ENCODE data around the gene CDH23. TPM values are rescaled to one million over a fixed set of nuclear protein-coding genes. Genes with fewer than 3 reads are reported as not detected.
A peak's percentile ranks its signal among the peaks of the same experiment; 100 is the strongest.

CDH23 gene
- total and polyA plus RNA-seq, 2 donors from 2014 or later: 1.1 to 6.4 TPM

- Histone ChIP-seq H3K27ac (ENCODE audit: low read depth in 2 of 2, low read length in 2 of 2) (no peak overlapping the region), H3K36me3 (ENCODE audit: control insufficient read depth in 2 of 3, insufficient read depth in 3 of 3, low read length in 3 of 3) (peaks cover 8 to 36% (median 28%) of the 10 kb centered on the region in 3 donors), H3K4me1 (ENCODE audit: control insufficient read depth in 2 of 3, insufficient read depth in 2 of 3, low read depth in 1 of 3, low read length in 3 of 3) (peaks cover 20 to 43% (median 36%) of the 10 kb centered on the region in 3 donors), H3K4me3 (ENCODE audit: low read length in 3 of 3) (no peak overlapping the region), H3K9me3 (ENCODE audit: control insufficient read depth in 2 of 3, insufficient read depth in 1 of 3, low read length in 3 of 3) (no peaks in the 10 kb centered on the region), H3K9ac (ENCODE audit: low read length in 3 of 3) (no peak overlapping the region), H3K27me3 (ENCODE audit: control insufficient read depth, insufficient read depth, low read length) (no peaks in the 10 kb centered on the region)
- FAIRE-seq (no peak), DNase-seq (no peak)
- TF ChIP-seq, protein P1, sequence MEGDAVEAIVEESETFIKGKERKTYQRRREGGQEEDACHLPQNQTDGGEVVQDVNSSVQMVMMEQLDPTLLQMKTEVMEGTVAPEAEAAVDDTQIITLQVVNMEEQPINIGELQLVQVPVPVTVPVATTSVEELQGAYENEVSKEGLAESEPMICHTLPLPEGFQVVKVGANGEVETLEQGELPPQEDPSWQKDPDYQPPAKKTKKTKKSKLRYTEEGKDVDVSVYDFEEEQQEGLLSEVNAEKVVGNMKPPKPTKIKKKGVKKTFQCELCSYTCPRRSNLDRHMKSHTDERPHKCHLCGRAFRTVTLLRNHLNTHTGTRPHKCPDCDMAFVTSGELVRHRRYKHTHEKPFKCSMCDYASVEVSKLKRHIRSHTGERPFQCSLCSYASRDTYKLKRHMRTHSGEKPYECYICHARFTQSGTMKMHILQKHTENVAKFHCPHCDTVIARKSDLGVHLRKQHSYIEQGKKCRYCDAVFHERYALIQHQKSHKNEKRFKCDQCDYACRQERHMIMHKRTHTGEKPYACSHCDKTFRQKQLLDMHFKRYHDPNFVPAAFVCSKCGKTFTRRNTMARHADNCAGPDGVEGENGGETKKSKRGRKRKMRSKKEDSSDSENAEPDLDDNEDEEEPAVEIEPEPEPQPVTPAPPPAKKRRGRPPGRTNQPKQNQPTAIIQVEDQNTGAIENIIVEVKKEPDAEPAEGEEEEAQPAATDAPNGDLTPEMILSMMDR (IDR thresholded peaks at IDR 0.05; ENCODE audit: borderline replicate concordance, extremely low read depth, insufficient read depth): no peak
- intact Hi-C loops (cut with DNase I): no loop called here
These were observed 436.2 kb downstream of the CDH23 start for GRCh38 chr10:71832967-71833366.

DNA sequence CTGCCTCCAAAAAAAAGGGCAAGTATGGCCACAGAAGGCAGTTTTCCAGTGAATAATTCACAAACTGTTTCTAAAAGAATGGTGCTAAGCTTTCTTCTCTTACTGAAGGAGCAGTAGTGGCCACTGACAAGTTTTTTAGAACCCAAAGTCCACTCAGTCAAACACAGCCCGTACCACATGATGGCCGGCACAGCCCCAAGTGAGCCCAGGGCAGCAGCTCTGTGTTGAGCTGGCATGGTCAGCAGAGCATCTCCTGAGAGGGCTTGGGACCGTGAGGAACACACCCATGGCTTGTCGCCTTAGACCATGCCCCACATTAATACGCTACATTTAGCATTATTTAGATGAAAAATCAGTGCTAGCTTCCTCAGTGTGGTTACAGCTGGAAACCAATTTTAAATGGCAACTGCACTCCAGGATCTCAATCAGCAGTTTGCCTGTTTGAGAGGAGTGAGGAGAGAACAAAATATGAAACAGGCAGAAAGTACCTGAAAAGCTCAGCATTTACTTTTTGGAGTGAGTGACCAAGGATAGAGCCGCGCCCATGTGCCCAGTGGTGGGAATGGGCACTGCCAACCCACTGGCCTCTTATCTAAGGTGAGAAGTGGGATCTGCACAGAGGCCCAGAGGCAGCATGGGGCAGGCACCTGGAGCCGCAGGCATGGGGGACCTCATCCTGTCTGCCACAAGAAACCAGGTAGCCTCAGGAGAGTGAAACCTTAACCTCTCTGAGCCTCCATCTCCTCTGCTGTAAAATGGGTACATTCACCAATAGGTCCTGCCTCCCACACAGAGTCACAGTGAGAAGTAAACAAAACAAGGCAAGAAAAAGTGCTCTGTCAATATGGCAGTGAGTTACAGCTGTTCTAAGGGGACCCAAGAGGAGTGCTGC, 437.0 kb downstream of the CDH23 start:
- peak overlapping the region in 1 of 2 donors; percentile 25 for H3K27ac ChIP-seq (ENCODE audit: low read depth in 2 of 2, low read length in 2 of 2)
- H3K27me3 ChIP-seq (ENCODE audit: control insufficient read depth, insufficient read depth, low read length): no peaks in the 10 kb centered on the region
- no peak overlapping the region for H3K4me3 ChIP-seq (ENCODE audit: low read length in 3 of 3)
- TF ChIP-seq, protein P1 (IDR thresholded peaks at IDR 0.05; ENCODE audit: borderline replicate concordance, extremely low read depth, insufficient read depth): no peak
- intact Hi-C loops (cut with DNase I): no loop called here
- H3K36me3 ChIP-seq (ENCODE audit: control insufficient read depth in 2 of 3, insufficient read depth in 3 of 3, low read length in 3 of 3): peaks cover 8 to 29% (median 25%) of the 10 kb centered on the region in 3 donors
- peaks cover 21 to 50% (median 43%) of the 10 kb centered on the region in 3 donors for H3K4me1 ChIP-seq (ENCODE audit: control insufficient read depth in 2 of 3, insufficient read depth in 2 of 3, low read depth in 1 of 3, low read length in 3 of 3)
- no peak for FAIRE-seq
- H3K9me3 ChIP-seq (ENCODE audit: control insufficient read depth in 2 of 3, insufficient read depth in 1 of 3, low read length in 3 of 3): no peaks in the 10 kb centered on the region
- peak in 1 of 5 donors; percentile 51 for DNase-seq
- no peak overlapping the region for H3K9ac ChIP-seq (ENCODE audit: low read length in 3 of 3)

DNA sequence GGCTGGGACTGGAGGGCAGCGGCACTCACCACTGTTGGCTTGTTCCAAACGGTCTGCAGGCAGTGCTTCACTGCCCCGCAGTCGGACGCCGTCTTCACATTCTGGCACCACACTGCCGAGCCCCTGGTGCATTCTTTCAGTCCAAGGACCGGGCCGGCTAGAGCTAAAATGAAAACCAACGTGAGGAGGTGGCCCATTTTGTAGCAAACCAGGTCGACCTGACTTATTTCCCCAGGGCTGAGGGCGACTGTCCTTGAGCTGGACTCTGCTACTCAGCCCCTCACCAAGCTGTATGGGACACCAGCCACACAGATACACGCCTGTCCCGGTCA, 437.6 kb downstream of the CDH23 start:
- intact Hi-C loops (cut with DNase I): no loop called here
- H3K9me3 ChIP-seq (ENCODE audit: control insufficient read depth in 2 of 3, insufficient read depth in 1 of 3, low read length in 3 of 3): no peaks in the 10 kb centered on the region
- peak overlapping the region; percentile 48 to 51 for H3K27ac ChIP-seq (ENCODE audit: low read depth in 2 of 2, low read length in 2 of 2)
- DNase-seq (peak in 1 of 5 donors; percentile 69), FAIRE-seq (no peak)
- peaks cover 8 to 23% (median 20%) of the 10 kb centered on the region in 3 donors for H3K36me3 ChIP-seq (ENCODE audit: control insufficient read depth in 2 of 3, insufficient read depth in 3 of 3, low read length in 3 of 3)
- no peak overlapping the region for H3K4me3 ChIP-seq (ENCODE audit: low read length in 3 of 3)
- TF ChIP-seq, protein P1 (IDR thresholded peaks at IDR 0.05; ENCODE audit: borderline replicate concordance, extremely low read depth, insufficient read depth): no peak
- peaks cover 21 to 53% (median 43%) of the 10 kb centered on the region in 3 donors for H3K4me1 ChIP-seq (ENCODE audit: control insufficient read depth in 2 of 3, insufficient read depth in 2 of 3, low read depth in 1 of 3, low read length in 3 of 3)
- H3K27me3 ChIP-seq (ENCODE audit: control insufficient read depth, insufficient read depth, low read length): no peaks in the 10 kb centered on the region
- H3K9ac ChIP-seq (ENCODE audit: low read length in 3 of 3): peak overlapping the region in 1 of 3 donors; percentile 37

Data from kidney (tissue), 14 donors.